B cell (primary cell): ENCODE results near the gene ATP6V1B1. TPM values are rescaled to one million over a fixed set of nuclear protein-coding genes. Genes with fewer than 3 reads are reported as not detected.

Experiments used
- ATAC-seq: fragments of 200-7000 bp; cut with Tn5 transposase; one replicate; pipeline ENCODE4 v1.10.0; 2021; ENCODE audit warnings: low read depth, mild to moderate bottlenecking, moderate number of reproducible peaks, moderate library complexity
- CTCF ChIA-PET: fragments of 350-600 bp; sonication (Branson Sonifier 250); formaldehyde crosslinking; loops from one replicate; lab custom pipeline; 2021; ENCODE audit warnings: antibody characterized with exemption, inconsistent platforms; lab: Charles Lee
- POLR2A ChIA-PET: fragments of 350-600 bp; sonication (Branson Sonifier 250); formaldehyde crosslinking; loops from one replicate; lab custom pipeline; 2021; ENCODE audit warnings: antibody characterized with exemption; lab: Charles Lee
- DNase-seq: peaks from one replicate; pipeline ENCODE4 v3.0.0; 2013
- H2AFZ ChIP-seq: 2 replicates; pipeline ENCODE4 v1.6.1; 2012; ENCODE audit warnings: mild to moderate bottlenecking, low read depth, low read length; ENCODE audit not compliant: insufficient read depth, poor library complexity, severe bottlenecking
- H3K27ac ChIP-seq, 2 donors: 1 replicate in 1 of 2; 2 replicates in 1 of 2; pipeline ENCODE4 v1.5.1; 2012 to 2013; ENCODE audit warnings: low read length in 2 of 2, mild to moderate bottlenecking in 2 of 2, moderate library complexity in 1 of 2
- H3K27me3 ChIP-seq, 4 experiments: fragments of 200-600 bp in 1 of 4; sonication (generic) in 1 of 4; replicated peaks in 1 of 4; 1 replicate in 2 of 4; 2 replicates in 2 of 4; pipeline versions ENCODE4 v1.6.1 to v1.7.0; 2013 to 2016; ENCODE audit warnings: low read length in 3 of 4, mild to moderate bottlenecking in 2 of 4, mixed read lengths in 1 of 4, moderate library complexity in 1 of 4; ENCODE audit not compliant: insufficient read depth in 4 of 4, control insufficient read depth in 3 of 4; ENCODE audit errors: control extremely low read depth in 1 of 4
- H3K36me3 ChIP-seq, 2 experiments: replicated peaks in 1 of 2; 1 replicate in 1 of 2; 2 replicates in 1 of 2; pipeline versions ENCODE4 v1.6.1 to v1.7.1; 2013; ENCODE audit warnings: low read length in 1 of 2; ENCODE audit not compliant: insufficient read depth in 2 of 2, control insufficient read depth in 1 of 2; ENCODE audit errors: control extremely low read depth in 1 of 2, extremely low read depth in 1 of 2
- H3K4me1 ChIP-seq, 2 donors: fragments of 200-600 bp in 1 of 2; sonication (generic) in 1 of 2; 1 replicate in 1 of 2; 2 replicates in 1 of 2; pipeline versions ENCODE4 v1.5.1 to v1.6.1; 2013 to 2017; ENCODE audit warnings: low read length in 2 of 2; ENCODE audit not compliant: control insufficient read depth in 2 of 2, insufficient read depth in 2 of 2
- H3K4me2 ChIP-seq: replicated peaks from 2 replicates; pipeline ENCODE3; 2012; ENCODE audit warnings: mild to moderate bottlenecking, low read depth, low read length; ENCODE audit not compliant: poor library complexity, severe bottlenecking
- H3K4me3 ChIP-seq, 5 experiments: fragments of 200-600 bp in 1 of 5; sonication (generic) in 1 of 5; 1 replicate in 3 of 5; 2 replicates in 2 of 5; pipeline versions ENCODE4 v1.5.1 to v1.7.0; 2011 to 2016; ENCODE audit warnings: low read length in 4 of 5, mild to moderate bottlenecking in 4 of 5, low read depth in 2 of 5, control low read depth in 1 of 5, moderate library complexity in 1 of 5; ENCODE audit not compliant: insufficient read depth in 1 of 5; ENCODE audit errors: control extremely low read depth in 1 of 5, extremely low read depth in 1 of 5
- H3K79me2 ChIP-seq: fragments of 200-600 bp; sonication (generic); one replicate; pipeline ENCODE4 v1.6.0; 2016; ENCODE audit warnings: low read length; ENCODE audit not compliant: control insufficient read depth, insufficient read depth
- H3K9ac ChIP-seq: fragments of 200-600 bp; sonication (generic); 2 replicates; pipeline ENCODE4 v1.6.1; 2017; ENCODE audit warnings: mild to moderate bottlenecking, low read length, moderate library complexity
- H3K9me3 ChIP-seq, 3 donors: one replicate each; pipeline versions ENCODE4 v1.6.1 to v1.7.1; 2013; ENCODE audit warnings: low read length in 2 of 3; ENCODE audit not compliant: control insufficient read depth in 2 of 3, insufficient read depth in 1 of 3; ENCODE audit errors: control extremely low read depth in 1 of 3
- H4K20me1 ChIP-seq: 2 replicates; pipeline ENCODE4 v1.6.0; 2012; ENCODE audit warnings: mild to moderate bottlenecking, low read length; ENCODE audit not compliant: insufficient read depth, control insufficient read depth, poor library complexity, severe bottlenecking
- H3K27ac Mint-ChIP-seq: one replicate; pipeline ENCODE4 v1.8.0; 2021; ENCODE audit warnings: mixed read lengths
- H3K27me3 Mint-ChIP-seq: one replicate; pipeline ENCODE4 v1.8.0; 2021; ENCODE audit warnings: mixed read lengths
- H3K4me1 Mint-ChIP-seq: one replicate; pipeline ENCODE4 v1.8.0; 2021; ENCODE audit warnings: mixed read lengths
- H3K4me3 Mint-ChIP-seq: one replicate; pipeline ENCODE4 v1.8.0; 2021; ENCODE audit warnings: mixed read lengths
- H3K9me3 Mint-ChIP-seq: one replicate; pipeline ENCODE4 v1.8.0; 2022; ENCODE audit warnings: mixed read lengths; ENCODE audit not compliant: insufficient read depth
- EZH2 ChIP-seq: IDR thresholded peaks from 2 replicates; pipeline ENCODE4 v1.6.1; 2012; ENCODE audit warnings: borderline replicate concordance, low read depth, mild to moderate bottlenecking, moderate library complexity, low read length; ENCODE audit not compliant: insufficient read depth, poor library complexity, severe bottlenecking
- WGBS: methylation state at CpG from one replicate; pipeline ENCODE4 v1.1.5; 2013; ENCODE audit warnings: missing lambda C conversion rate; ENCODE audit not compliant: insufficient coverage; 5-methylcytosine and 5-hydroxymethylcytosine counted together
- intact Hi-C: fragments of 100-400 bp; cut with micrococcal nuclease; formaldehyde crosslinking; loops from one replicate; pipeline ENCODE4 v1.10.0; 2022
- polyA plus RNA-seq: library from polyadenylated mRNA; depleted of rRNA; stranded (reverse); fragments of >200 nt; gene quantifications from 2 replicates; pipeline ENCODE4 v1.2.3, GENCODE V29; 2012
- total RNA-seq, 2 donors: library from RNA; stranded (reverse); fragments of 120-200 nt in 1 of 2; gene quantifications; 1 replicate in 1 of 2; 2 replicates in 1 of 2; pipeline versions ENCODE4 v1.2.3 to v1.2.4, GENCODE V29; 2013 to 2022
- TF ChIP-seq, protein P1 (sequence below): fragments of 200-600 bp; IDR thresholded peaks from one replicate; pipeline ENCODE4 v1.8.0; 2022; ENCODE audit warnings: antibody characterized with exemption, mild to moderate bottlenecking

ATP6V1B1 gene
- total and polyA plus RNA-seq, 2 donors (not counting 1 experiment from before 2014, with no cell fraction given), result not detected

- H3K9ac ChIP-seq, result no peak overlapping the region
- POLR2A ChIA-PET, result interaction anchor here (0.8 kb wide), 1 partner anchor 901 kb away, joined by 3 read pairs; no protein-coding TSS in a partner anchor
- no peak overlapping the region for H3K4me3 Mint-ChIP-seq
- no peak overlapping the region for H3K27ac Mint-ChIP-seq
- no peaks in the 10 kb centered on the region for H3K9me3 ChIP-seq
- peaks cover 3% of the 10 kb centered on the region for H4K20me1 ChIP-seq
- H3K4me1 ChIP-seq, result peaks cover 12 to 13% of the 10 kb centered on the region in 2 donors
- H3K4me1 Mint-ChIP-seq, result peaks cover 23% of the 10 kb centered on the region
- H3K9me3 Mint-ChIP-seq, result no peaks in the 10 kb centered on the region
- H3K27me3 Mint-ChIP-seq, result no peaks in the 10 kb centered on the region
- H2AFZ ChIP-seq, result no peak overlapping the region
- no peak overlapping the region for H3K27ac ChIP-seq
- H3K4me2 ChIP-seq, result no peak overlapping the region
- no peaks in the 10 kb centered on the region for H3K27me3 ChIP-seq
- H3K4me3 ChIP-seq, result no peak overlapping the region
- no peak for ATAC-seq
- CTCF ChIA-PET, result interaction anchor here (0.9 to 6.6 kb wide), 2 partner anchors 13 to 23 kb away, joined by 3 to 44 read pairs; no protein-coding TSS in a partner anchor
- TF ChIP-seq EZH2, result no peak
- TF ChIP-seq, protein P1, sequence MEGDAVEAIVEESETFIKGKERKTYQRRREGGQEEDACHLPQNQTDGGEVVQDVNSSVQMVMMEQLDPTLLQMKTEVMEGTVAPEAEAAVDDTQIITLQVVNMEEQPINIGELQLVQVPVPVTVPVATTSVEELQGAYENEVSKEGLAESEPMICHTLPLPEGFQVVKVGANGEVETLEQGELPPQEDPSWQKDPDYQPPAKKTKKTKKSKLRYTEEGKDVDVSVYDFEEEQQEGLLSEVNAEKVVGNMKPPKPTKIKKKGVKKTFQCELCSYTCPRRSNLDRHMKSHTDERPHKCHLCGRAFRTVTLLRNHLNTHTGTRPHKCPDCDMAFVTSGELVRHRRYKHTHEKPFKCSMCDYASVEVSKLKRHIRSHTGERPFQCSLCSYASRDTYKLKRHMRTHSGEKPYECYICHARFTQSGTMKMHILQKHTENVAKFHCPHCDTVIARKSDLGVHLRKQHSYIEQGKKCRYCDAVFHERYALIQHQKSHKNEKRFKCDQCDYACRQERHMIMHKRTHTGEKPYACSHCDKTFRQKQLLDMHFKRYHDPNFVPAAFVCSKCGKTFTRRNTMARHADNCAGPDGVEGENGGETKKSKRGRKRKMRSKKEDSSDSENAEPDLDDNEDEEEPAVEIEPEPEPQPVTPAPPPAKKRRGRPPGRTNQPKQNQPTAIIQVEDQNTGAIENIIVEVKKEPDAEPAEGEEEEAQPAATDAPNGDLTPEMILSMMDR, result no peak
- H3K36me3 ChIP-seq, result peaks cover 1 to 59% of the 10 kb centered on the region in 2 experiments
- intact Hi-C loops, result no loop called here
- no peak for DNase-seq
- peaks cover 6% of the 10 kb centered on the region for H3K79me2 ChIP-seq
- 96% methylated on average over 3 of the region's 4 CpGs for WGBS
Measured at GRCh38 chr2:70988151-70988550, 52.5 kb downstream of the ATP6V1B1 start.

GRCh38 chr2:70988726-70989648 lies 53.3 kb downstream of the ATP6V1B1 start:
- 96% methylated on average over 9 of the region's 16 CpGs for WGBS
- no peaks in the 10 kb centered on the region for H3K9me3 ChIP-seq
- no peak for TF ChIP-seq EZH2
- TF ChIP-seq, protein P1, result no peak
- no peaks in the 10 kb centered on the region for H3K9me3 Mint-ChIP-seq
- H3K4me1 Mint-ChIP-seq, result peaks cover 31% of the 10 kb centered on the region
- no peaks in the 10 kb centered on the region for H3K27me3 ChIP-seq
- POLR2A ChIA-PET, result no interaction called here
- H2AFZ ChIP-seq, result no peak overlapping the region
- H3K27ac Mint-ChIP-seq, result no peak overlapping the region
- no peaks in the 10 kb centered on the region for H3K27me3 Mint-ChIP-seq
- H4K20me1 ChIP-seq, result peaks cover 12% of the 10 kb centered on the region
- no peak overlapping the region for H3K4me3 ChIP-seq
- CTCF ChIA-PET, result interaction anchor here (0.9 to 1.3 kb wide), 3 partner anchors 12 to 25 kb away, joined by 3 to 5 read pairs (median 3); no protein-coding TSS in a partner anchor
- H3K79me2 ChIP-seq, result peaks cover 14% of the 10 kb centered on the region
- no peak for DNase-seq
- no peak overlapping the region for H3K27ac ChIP-seq
- no peak overlapping the region for H3K9ac ChIP-seq
- intact Hi-C loops, result no loop called here
- H3K4me2 ChIP-seq, result no peak overlapping the region
- H3K36me3 ChIP-seq, result peaks cover 1 to 59% of the 10 kb centered on the region in 2 experiments
- ATAC-seq, result no peak
- H3K4me3 Mint-ChIP-seq, result no peak overlapping the region
- H3K4me1 ChIP-seq, result peaks cover 20 to 21% of the 10 kb centered on the region in 2 donors
